Activated T-helper 2 cell treated with anti-CD3 and anti-CD28 coated beads, Interferon-gamma antibody, Interleukin-2, Interleukin-4, amounts not matched to agents 10 μg/mL and 5 μg/mL and 100 μg/mL, durations not matched to agents 14 hours and 24 hours and 36 hours (primary cell): ENCODE measurements around the gene DEFB127. TPM values are rescaled to one million over a fixed set of nuclear protein-coding genes. Genes with fewer than 3 reads are reported as not detected.
"Not testable (repeated sequence)": the region's sequence is repeated elsewhere in the genome, so short reads cannot be mapped to it uniquely, and the experiment has no call there.

ENCODE experiments used
- DNase-seq: peaks from one replicate; pipeline ENCODE4 v3.0.0; 2021; ENCODE audit warnings: low spot score
- H3K27ac Mint-ChIP-seq: one replicate; pipeline ENCODE4 v1.8.0; 2021; ENCODE audit warnings: mixed read lengths
- H3K27me3 Mint-ChIP-seq: one replicate; pipeline ENCODE4 v1.8.0; 2021; ENCODE audit warnings: low read depth, mixed read lengths
- H3K36me3 Mint-ChIP-seq: one replicate; pipeline ENCODE4 v1.8.0; 2021; ENCODE audit warnings: low read depth, mixed read lengths
- H3K4me1 Mint-ChIP-seq: one replicate; pipeline ENCODE4 v1.8.0; 2021; ENCODE audit warnings: low read depth, mixed read lengths
- H3K4me3 Mint-ChIP-seq: one replicate; pipeline ENCODE4 v1.8.0; 2021; ENCODE audit warnings: low read depth, mild to moderate bottlenecking, moderate library complexity, mixed read lengths
- H3K9me3 Mint-ChIP-seq: one replicate; pipeline ENCODE4 v1.8.0; 2021; ENCODE audit warnings: mixed read lengths
- intact Hi-C: fragments of 100-400 bp; cut with micrococcal nuclease; formaldehyde crosslinking; loops from one replicate; pipeline ENCODE4 v1.15.1; 2023
- total RNA-seq: library from RNA; stranded (reverse); gene quantifications from 2 replicates; pipeline ENCODE4 v1.2.3, GENCODE V29; 2022

Gene DEFB127
- total RNA-seq, 1 donor from 2014 or later: not detected

GRCh38 chr20:198225-198624 is 41.0 kb downstream of the DEFB127 start:
- H3K9me3 Mint-ChIP-seq: peaks cover 4% of the 10 kb centered on the region
- no peak for DNase-seq
- H3K4me1 Mint-ChIP-seq: peaks cover 8% of the 10 kb centered on the region
- intact Hi-C loops: no loop called here
- peaks cover 2% of the 10 kb centered on the region for H3K27me3 Mint-ChIP-seq
- no peak overlapping the region for H3K27ac Mint-ChIP-seq
- no peaks in the 10 kb centered on the region for H3K36me3 Mint-ChIP-seq
- no peak overlapping the region for H3K4me3 Mint-ChIP-seq

DNA sequence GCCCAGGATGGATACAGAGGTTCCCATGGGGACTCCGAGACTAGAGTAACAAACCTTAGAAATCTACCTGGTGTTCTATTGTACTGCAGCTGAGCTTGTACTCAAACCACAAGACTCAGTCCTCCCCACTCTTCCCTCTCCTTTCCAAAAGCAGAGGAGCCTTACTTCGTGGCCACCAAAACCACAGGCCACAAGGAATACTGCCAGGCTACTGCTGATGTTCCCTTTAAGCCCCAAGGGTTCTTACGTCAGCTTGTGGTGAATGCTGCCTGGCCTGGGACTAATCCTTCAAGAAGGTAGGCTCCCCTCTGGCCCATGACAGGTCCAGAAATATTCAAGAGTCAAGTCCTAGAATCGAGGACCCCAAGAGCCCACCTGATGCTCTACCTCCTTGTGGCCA is 42.7 kb downstream of the DEFB127 start:
- H3K27ac Mint-ChIP-seq: no peak overlapping the region
- H3K36me3 Mint-ChIP-seq: no peaks in the 10 kb centered on the region
- DNase-seq: no peak
- H3K27me3 Mint-ChIP-seq: peaks cover 5% of the 10 kb centered on the region
- H3K9me3 Mint-ChIP-seq: peaks cover 4% of the 10 kb centered on the region
- intact Hi-C loops: no loop called here
- peaks cover 8% of the 10 kb centered on the region for H3K4me1 Mint-ChIP-seq
- no peak overlapping the region for H3K4me3 Mint-ChIP-seq

DNA sequence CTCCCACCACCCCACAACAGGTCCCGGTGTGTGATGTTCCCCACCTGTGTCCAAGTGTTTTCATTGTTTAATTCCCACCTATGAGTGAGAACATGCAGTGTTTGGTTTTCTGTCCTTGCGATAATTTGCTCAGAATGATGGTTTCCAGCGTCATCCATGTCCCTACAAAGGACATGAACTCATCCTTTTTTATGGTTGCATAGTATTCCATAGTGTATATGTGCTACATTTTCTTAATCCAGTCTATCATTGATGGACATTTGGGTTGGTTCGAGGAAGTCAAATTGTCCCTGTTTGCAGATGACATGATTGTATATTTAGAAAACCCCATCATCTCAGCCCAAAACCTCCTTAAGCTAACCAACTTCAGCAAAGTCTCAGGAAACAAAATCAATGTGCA is 46.4 kb downstream of the DEFB127 start:
- DNase-seq, intact Hi-C loops, H3K9me3 Mint-ChIP-seq, H3K36me3 Mint-ChIP-seq, H3K27ac Mint-ChIP-seq, H3K4me3 Mint-ChIP-seq, H3K4me1 Mint-ChIP-seq: not testable (repeated sequence)
- peaks cover 15% of the 10 kb centered on the region for H3K27me3 Mint-ChIP-seq

Other genes starting within 250 kb of the DEFB127 start
- not detected in 2 replicates for gene DEFB125, start 69.8 kb upstream of the DEFB127 start, total RNA-seq
- not detected in 2 replicates for gene DEFB126, start 14.9 kb upstream of the DEFB127 start, total RNA-seq
- not detected in 2 replicates for gene DEFB128, start 32.3 kb downstream of the DEFB127 start, total RNA-seq
- gene DEFB129, start 69.8 kb downstream of the DEFB127 start, total RNA-seq: not detected in 2 replicates
- gene DEFB132, start 100.3 kb downstream of the DEFB127 start, total RNA-seq: not detected in 2 replicates
- 7.6 and 9.5 TPM in 2 replicates for gene C20orf96, start 133.3 kb downstream of the DEFB127 start, total RNA-seq
- 26.9 and 27.6 TPM in 2 replicates for gene ZCCHC3, start 140.1 kb downstream of the DEFB127 start, total RNA-seq
- 14.4 and 15.0 TPM in 2 replicates for gene SOX12, start 168.1 kb downstream of the DEFB127 start, total RNA-seq
- gene NRSN2, start 189.7 kb downstream of the DEFB127 start, total RNA-seq: 5.9 and 7.1 TPM in 2 replicates
- gene TRIB3, start 223.3 kb downstream of the DEFB127 start, total RNA-seq: 31.6 and 32.2 TPM in 2 replicates